Measurements from ENCODE around the gene SIMC1. TPM values are rescaled to one million over a fixed set of nuclear protein-coding genes. Genes with fewer than 3 reads are reported as not detected.

SIMC1 gene
- total and polyA plus RNA-seq, 2 donors (not counting 1 experiment from before 2014, with no cell fraction given) = 20.6 to 63.8 TPM

DNA sequence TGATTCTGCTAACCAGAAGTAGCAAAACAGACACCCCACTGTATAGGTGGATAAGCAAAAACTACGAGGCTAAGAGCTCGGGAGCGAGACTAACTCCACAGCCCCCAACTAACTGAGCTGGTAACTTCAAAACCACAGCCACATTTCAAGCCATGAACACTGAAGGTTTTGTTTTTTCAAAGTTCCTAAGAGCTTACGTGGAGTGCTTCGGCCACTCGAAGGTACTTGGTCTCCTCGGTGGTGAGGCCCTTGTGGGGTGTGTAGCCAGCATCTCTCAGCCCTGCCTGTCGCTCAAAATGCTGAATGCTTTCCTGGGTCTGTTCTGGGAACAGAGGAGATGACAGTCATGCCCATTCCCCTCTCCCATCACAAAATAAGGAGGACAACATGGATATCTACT, 112.2 kb downstream of the SIMC1 start:
- no peaks in the 10 kb centered on the region for H3K9me3 ChIP-seq (ENCODE audit: control extremely low read depth in 1 of 3, control insufficient read depth in 2 of 3, insufficient read depth in 1 of 3, low read length in 2 of 3)
- H3K4me2 ChIP-seq (replicated peaks; ENCODE audit: low read depth, low read length, poor library complexity, severe bottlenecking) = no peak overlapping the region
- H3K9ac ChIP-seq (ENCODE audit: low read length) = no peak overlapping the region
- peaks cover 0 to 88% of the 10 kb centered on the region in 2 experiments for H3K36me3 ChIP-seq (replicated peaks in 1 of 2; ENCODE audit: control extremely low read depth in 1 of 2, control insufficient read depth in 1 of 2, extremely low read depth in 1 of 2, insufficient read depth in 2 of 2, low read length in 1 of 2)
- TF ChIP-seq, protein P1, sequence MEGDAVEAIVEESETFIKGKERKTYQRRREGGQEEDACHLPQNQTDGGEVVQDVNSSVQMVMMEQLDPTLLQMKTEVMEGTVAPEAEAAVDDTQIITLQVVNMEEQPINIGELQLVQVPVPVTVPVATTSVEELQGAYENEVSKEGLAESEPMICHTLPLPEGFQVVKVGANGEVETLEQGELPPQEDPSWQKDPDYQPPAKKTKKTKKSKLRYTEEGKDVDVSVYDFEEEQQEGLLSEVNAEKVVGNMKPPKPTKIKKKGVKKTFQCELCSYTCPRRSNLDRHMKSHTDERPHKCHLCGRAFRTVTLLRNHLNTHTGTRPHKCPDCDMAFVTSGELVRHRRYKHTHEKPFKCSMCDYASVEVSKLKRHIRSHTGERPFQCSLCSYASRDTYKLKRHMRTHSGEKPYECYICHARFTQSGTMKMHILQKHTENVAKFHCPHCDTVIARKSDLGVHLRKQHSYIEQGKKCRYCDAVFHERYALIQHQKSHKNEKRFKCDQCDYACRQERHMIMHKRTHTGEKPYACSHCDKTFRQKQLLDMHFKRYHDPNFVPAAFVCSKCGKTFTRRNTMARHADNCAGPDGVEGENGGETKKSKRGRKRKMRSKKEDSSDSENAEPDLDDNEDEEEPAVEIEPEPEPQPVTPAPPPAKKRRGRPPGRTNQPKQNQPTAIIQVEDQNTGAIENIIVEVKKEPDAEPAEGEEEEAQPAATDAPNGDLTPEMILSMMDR (IDR thresholded peaks at IDR 0.05) = no peak
- no peak for TF ChIP-seq EZH2 (IDR thresholded peaks at IDR 0.05; ENCODE audit: borderline replicate concordance, insufficient read depth, low read depth, low read length, poor library complexity, severe bottlenecking)
- Mint-ChIP-seq H3K27me3 (no peaks in the 10 kb centered on the region), H3K4me3 (no peak overlapping the region), H3K4me1 (peaks cover 3% of the 10 kb centered on the region), H3K27ac (no peak overlapping the region), H3K9me3 (ENCODE audit: insufficient read depth) (no peaks in the 10 kb centered on the region)
- intact Hi-C loops (cut with micrococcal nuclease) = no loop called here
- H2AFZ ChIP-seq (ENCODE audit: insufficient read depth, low read depth, low read length, poor library complexity, severe bottlenecking) = no peak overlapping the region
- no peak overlapping the region for H3K27ac ChIP-seq (ENCODE audit: low read length in 2 of 2)
- WGBS (ENCODE audit: insufficient coverage) = 100% methylated on average over 8 of the region's 8 CpGs
- DNase-seq = no peak
- no peaks in the 10 kb centered on the region for H3K4me1 ChIP-seq (ENCODE audit: control insufficient read depth in 2 of 2, insufficient read depth in 2 of 2, low read length in 2 of 2)
- peaks cover 53% of the 10 kb centered on the region for H4K20me1 ChIP-seq (ENCODE audit: control insufficient read depth, insufficient read depth, low read length, poor library complexity, severe bottlenecking)
- H3K4me3 ChIP-seq (ENCODE audit: control extremely low read depth in 1 of 5, extremely low read depth in 1 of 5, insufficient read depth in 1 of 5, low read depth in 2 of 5, low read length in 4 of 5) = no peak overlapping the region
- peaks cover 34% of the 10 kb centered on the region for H3K79me2 ChIP-seq (ENCODE audit: control insufficient read depth, insufficient read depth, low read length)
- ChIA-PET POLR2A (no interaction called here), CTCF (no interaction called here)
- no peak for ATAC-seq (ENCODE audit: low read depth)
- no peaks in the 10 kb centered on the region for H3K27me3 ChIP-seq (replicated peaks in 1 of 4; ENCODE audit: control extremely low read depth in 1 of 4, control insufficient read depth in 3 of 4, insufficient read depth in 4 of 4, low read length in 3 of 4)

DNA sequence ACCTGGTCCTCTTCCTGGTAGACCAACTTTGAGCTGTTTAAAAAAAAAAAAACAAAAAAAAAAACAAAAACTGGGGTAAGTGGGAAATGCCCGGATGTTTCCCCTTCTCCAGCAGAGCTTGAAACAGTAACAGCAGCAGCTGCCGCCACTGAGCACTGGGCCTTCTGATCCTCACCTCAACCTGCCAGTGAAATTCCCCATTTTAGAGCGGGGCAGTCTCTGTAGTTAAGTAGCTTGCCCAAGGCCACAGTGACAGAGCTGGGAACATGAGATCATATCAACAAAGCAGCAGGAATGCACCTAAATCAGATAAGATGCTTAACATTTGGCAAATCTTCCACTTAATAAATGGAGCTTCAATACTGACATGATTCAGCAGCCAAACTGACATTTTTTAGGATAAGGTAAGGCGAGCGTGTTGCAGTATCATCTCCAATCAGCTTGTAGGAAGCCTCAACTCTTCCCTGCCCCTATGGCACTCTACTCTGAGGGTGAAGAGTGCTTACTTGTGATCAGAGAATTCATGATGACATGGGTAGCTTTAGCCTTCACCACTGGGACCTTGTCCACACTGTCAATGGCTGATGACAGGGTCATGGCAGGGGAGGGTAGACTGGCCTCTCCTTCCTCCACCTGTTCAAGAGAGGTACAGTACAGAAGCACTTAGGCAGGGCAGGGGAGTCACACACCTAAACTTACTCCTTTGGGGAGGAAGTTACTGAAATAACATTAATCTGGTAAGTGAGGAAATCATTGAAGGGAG, 114.1 kb downstream of the SIMC1 start:
- no peak overlapping the region for H3K27ac Mint-ChIP-seq
- TF ChIP-seq, protein P1 (IDR thresholded peaks at IDR 0.05) = no peak
- TF ChIP-seq EZH2 (IDR thresholded peaks at IDR 0.05; ENCODE audit: borderline replicate concordance, insufficient read depth, low read depth, low read length, poor library complexity, severe bottlenecking) = no peak
- Histone ChIP-seq H3K27me3 (replicated peaks in 1 of 4; ENCODE audit: control extremely low read depth in 1 of 4, control insufficient read depth in 3 of 4, insufficient read depth in 4 of 4, low read length in 3 of 4) (no peaks in the 10 kb centered on the region), H3K4me1 (ENCODE audit: control insufficient read depth in 2 of 2, insufficient read depth in 2 of 2, low read length in 2 of 2) (no peaks in the 10 kb centered on the region), H2AFZ (ENCODE audit: insufficient read depth, low read depth, low read length, poor library complexity, severe bottlenecking) (no peak overlapping the region), H3K4me2 (replicated peaks; ENCODE audit: low read depth, low read length, poor library complexity, severe bottlenecking) (no peak overlapping the region), H3K27ac (ENCODE audit: low read length in 2 of 2) (no peak overlapping the region), H3K9me3 (ENCODE audit: control extremely low read depth in 1 of 3, control insufficient read depth in 2 of 3, insufficient read depth in 1 of 3, low read length in 2 of 3) (no peaks in the 10 kb centered on the region), H4K20me1 (ENCODE audit: control insufficient read depth, insufficient read depth, low read length, poor library complexity, severe bottlenecking) (peaks cover 69% of the 10 kb centered on the region), H3K79me2 (ENCODE audit: control insufficient read depth, insufficient read depth, low read length) (peaks cover 53% of the 10 kb centered on the region), H3K36me3 (replicated peaks in 1 of 2; ENCODE audit: control extremely low read depth in 1 of 2, control insufficient read depth in 1 of 2, extremely low read depth in 1 of 2, insufficient read depth in 2 of 2, low read length in 1 of 2) (peaks cover 0 to 85% of the 10 kb centered on the region in 2 experiments), H3K9ac (ENCODE audit: low read length) (no peak overlapping the region), H3K4me3 (ENCODE audit: control extremely low read depth in 1 of 5, extremely low read depth in 1 of 5, insufficient read depth in 1 of 5, low read depth in 2 of 5, low read length in 4 of 5) (no peak overlapping the region)
- H3K9me3 Mint-ChIP-seq (ENCODE audit: insufficient read depth) = no peaks in the 10 kb centered on the region
- intact Hi-C loops (cut with micrococcal nuclease) = no loop called here
- ATAC-seq (ENCODE audit: low read depth) (no peak), DNase-seq (no peak)
- H3K4me3 Mint-ChIP-seq = no peak overlapping the region
- ChIA-PET CTCF (interaction anchor here (0.5 to 0.6 kb wide), 2 partner anchors 24 to 1133 kb away, joined by 3 to 5 read pairs; no protein-coding TSS in a partner anchor), POLR2A (interaction anchor here (1.3 kb wide), 1 partner anchor 9 kb away, joined by 3 read pairs; no protein-coding TSS in a partner anchor)
- peaks cover 4% of the 10 kb centered on the region for H3K4me1 Mint-ChIP-seq
- no peaks in the 10 kb centered on the region for H3K27me3 Mint-ChIP-seq
- WGBS (ENCODE audit: insufficient coverage) = 89% methylated on average over 3 of the region's 5 CpGs
